HepG2 (cell line): ENCODE measurements around the gene BTD. TPM values are rescaled to one million over a fixed set of nuclear protein-coding genes. Genes with fewer than 3 reads are reported as not detected.

Experiments
- AHDC1 ChIP-seq: sonication (generic); formaldehyde crosslinking; IDR thresholded peaks from 2 replicates; pipeline ENCODE4 v1.5.1; 2020; ENCODE audit warnings: mild to moderate bottlenecking, missing genetic modification reagents, borderline replicate concordance
- ASH2L ChIP-seq: fragments of 300-600, 200-600 bp; sonication (generic); IDR thresholded peaks from 2 replicates; pipeline ENCODE4 v1.7.0; 2017; ENCODE audit warnings: low read depth, mild to moderate bottlenecking, moderate library complexity, mixed read lengths, low read length; ENCODE audit not compliant: insufficient read length
- CREB3 ChIP-seq: sonication (generic); formaldehyde crosslinking; IDR thresholded peaks from 2 replicates; pipeline ENCODE4 v1.5.0; 2020; ENCODE audit warnings: missing genetic modification reagents
- DDIT3 ChIP-seq: sonication (generic); formaldehyde crosslinking; IDR thresholded peaks from 2 replicates; pipeline ENCODE4 v1.4.0; 2020; ENCODE audit warnings: mild to moderate bottlenecking, missing genetic modification reagents
- KLF16 ChIP-seq, 2 experiments: sonication (generic) in 1 of 2; formaldehyde crosslinking in 1 of 2; IDR thresholded peaks; 2 replicates each; pipeline versions ENCODE4 v1.6.1 to v1.8.0; 2016 to 2023; ENCODE audit warnings: missing genetic modification reagents in 2 of 2, missing compliant biosample characterization in 1 of 2
- MAFG ChIP-seq: sonication (generic); formaldehyde crosslinking; IDR thresholded peaks from 2 replicates; pipeline ENCODE4 v1.5.1; 2020; ENCODE audit warnings: mild to moderate bottlenecking, missing genetic modification reagents
- MAZ ChIP-seq, 2 experiments: sonication (generic) in 1 of 2; formaldehyde crosslinking in 1 of 2; IDR thresholded peaks; 2 replicates each; pipeline versions ENCODE4 v1.5.0 to v1.6.1; 2012 to 2020; ENCODE audit warnings: low read depth in 2 of 2, mild to moderate bottlenecking in 2 of 2, borderline replicate concordance in 1 of 2, improper control_type of control experiment in 1 of 2, low read length in 1 of 2, missing genetic modification reagents in 1 of 2, moderate library complexity in 1 of 2
- MYC ChIP-seq: sonication (generic); formaldehyde crosslinking; IDR thresholded peaks from 2 replicates; pipeline ENCODE4 v1.9.0; 2021; ENCODE audit warnings: missing genetic modification reagents, borderline replicate concordance
- NFIC ChIP-seq: IDR thresholded peaks from 2 replicates; pipeline ENCODE4 v1.6.1; 2012; ENCODE audit warnings: mild to moderate bottlenecking, low read length, inconsistent platforms
- PAXIP1 ChIP-seq: sonication (generic); formaldehyde crosslinking; conservative IDR thresholded peaks from 2 replicates; pipeline ENCODE4 v1.4.0; 2020; ENCODE audit warnings: mild to moderate bottlenecking, missing genetic modification reagents, moderate library complexity
- TBX2 ChIP-seq: sonication (generic); formaldehyde crosslinking; IDR thresholded peaks from 2 replicates; pipeline ENCODE4 v1.5.0; 2020; ENCODE audit warnings: missing genetic modification reagents, mild to moderate bottlenecking, borderline replicate concordance
- ZBTB8A ChIP-seq: sonication (generic); formaldehyde crosslinking; IDR thresholded peaks from 2 replicates; pipeline ENCODE4 v1.4.0; 2020; ENCODE audit warnings: mild to moderate bottlenecking, low read depth, missing genetic modification reagents, borderline replicate concordance
- ZEB1 ChIP-seq: IDR thresholded peaks from 2 replicates; pipeline ENCODE4 v1.6.1; 2012; ENCODE audit warnings: mild to moderate bottlenecking, low read depth, inconsistent platforms; ENCODE audit not compliant: insufficient replicate concordance
- ZMYM4 ChIP-seq: sonication (generic); formaldehyde crosslinking; IDR thresholded peaks from 2 replicates; pipeline ENCODE4 v1.8.1; 2023; ENCODE audit warnings: mild to moderate bottlenecking, missing genetic modification reagents
- ZNF292 ChIP-seq: sonication (generic); formaldehyde crosslinking; IDR thresholded peaks from 2 replicates; pipeline ENCODE4 v1.8.1; 2022; ENCODE audit warnings: mild to moderate bottlenecking, low read depth, missing genetic modification reagents, borderline replicate concordance
- ZNF317 ChIP-seq: sonication (generic); formaldehyde crosslinking; IDR thresholded peaks from 2 replicates; pipeline ENCODE4 v1.5.0; 2020; ENCODE audit warnings: mild to moderate bottlenecking, missing genetic modification reagents
- ZNF557 ChIP-seq: sonication (generic); formaldehyde crosslinking; IDR thresholded peaks from 2 replicates; pipeline ENCODE4 v1.4.0; 2020; ENCODE audit warnings: missing genetic modification reagents
- ZNF644 ChIP-seq: IDR thresholded peaks from 2 replicates; pipeline ENCODE4 v1.6.1; 2016; ENCODE audit warnings: low read depth
- ZNF747 ChIP-seq: sonication (generic); formaldehyde crosslinking; IDR thresholded peaks from 2 replicates; pipeline ENCODE4 v1.8.1; 2023; ENCODE audit warnings: missing genetic modification reagents, mild to moderate bottlenecking, borderline replicate concordance
- polyA plus RNA-seq, 8 experiments: library from polyadenylated mRNA; depleted of rRNA in 3 of 8; stranded (reverse) in 7 of 8; unstranded in 1 of 8; fragments of >200 nt; fragmentation: Illumina TruSeq in 4 of 8; extraction: Trizol in 4 of 8; gene quantifications; 2 replicates each; pipeline versions ENCODE4 v1.2.1 to v1.2.3, GENCODE V29; 2011 to 2016; ENCODE audit warnings: low read depth in 4 of 8, missing spikeins in 1 of 8, mixed read lengths in 1 of 8; ENCODE audit not compliant: insufficient read depth in 1 of 8
- total RNA-seq, 5 experiments: library from RNA; depleted of rRNA; stranded (reverse); fragments of >200 nt; fragmentation: Illumina TruSeq; extraction: Trizol; gene quantifications; 2 replicates each; pipeline ENCODE4 v1.2.3, GENCODE V29; 2016; ENCODE audit warnings: low read depth in 1 of 5

BTD gene
- total and polyA plus RNA-seq, 2 of the 13 experiments (the other 11 are each of a cell fraction or from before 2014, with no cell fraction given) = 15.7 to 35.5 TPM

GRCh38 chr3:15606434-15606891 lies 4.9 kb downstream of the BTD start (continued):
- TF ChIP-seq NFIC (peak; percentile 69), DDIT3 (CRISPR knock-in tag) (no peak), MYC (CRISPR knock-in tag) (no peak), CREB3 (no peak), ZNF317 (peak; percentile 56), ZNF557 (no peak), ASH2L (peak; percentile 52), KLF16 (CRISPR knock-in tag; IDR thresholded peaks at IDR 0.05) (peak in 1 of 2 experiments; percentile 24; a peak in 1 of 4 replicates), ZMYM4 (CRISPR knock-in tag) (no peak), ZNF747 (0 out of 2 replicates have a peak, but pooled peaks have one; percentile 27), MAFG (peak; percentile 87), ZNF644 (CRISPR knock-in tag) (peak; percentile 77), TBX2 (CRISPR knock-in tag) (peak; percentile 55; the same call in 1 of the 2 replicates), ZEB1 (peak; percentile 53), AHDC1 (CRISPR knock-in tag) (peak; percentile 72; the same call in 1 of the 2 replicates), PAXIP1 (peak; percentile 93), ZNF292 (CRISPR knock-in tag) (peak; percentile 50; the same call in 1 of the 2 replicates), ZBTB8A (CRISPR knock-in tag) (no peak), MAZ (IDR thresholded peaks at IDR 0.05; ENCODE audit: borderline replicate concordance, low read depth, low read length) (no peak), MAZ (CRISPR knock-in tag; IDR thresholded peaks at IDR 0.05; ENCODE audit: low read depth) (no peak)
